ENCODE measurements around the gene CDH12. TPM values are rescaled to one million over a fixed set of nuclear protein-coding genes. Genes with fewer than 3 reads are reported as not detected.

CDH12 gene
- total RNA-seq: 0.38 TPM
- long read RNA-seq: 0 reads

DNA sequence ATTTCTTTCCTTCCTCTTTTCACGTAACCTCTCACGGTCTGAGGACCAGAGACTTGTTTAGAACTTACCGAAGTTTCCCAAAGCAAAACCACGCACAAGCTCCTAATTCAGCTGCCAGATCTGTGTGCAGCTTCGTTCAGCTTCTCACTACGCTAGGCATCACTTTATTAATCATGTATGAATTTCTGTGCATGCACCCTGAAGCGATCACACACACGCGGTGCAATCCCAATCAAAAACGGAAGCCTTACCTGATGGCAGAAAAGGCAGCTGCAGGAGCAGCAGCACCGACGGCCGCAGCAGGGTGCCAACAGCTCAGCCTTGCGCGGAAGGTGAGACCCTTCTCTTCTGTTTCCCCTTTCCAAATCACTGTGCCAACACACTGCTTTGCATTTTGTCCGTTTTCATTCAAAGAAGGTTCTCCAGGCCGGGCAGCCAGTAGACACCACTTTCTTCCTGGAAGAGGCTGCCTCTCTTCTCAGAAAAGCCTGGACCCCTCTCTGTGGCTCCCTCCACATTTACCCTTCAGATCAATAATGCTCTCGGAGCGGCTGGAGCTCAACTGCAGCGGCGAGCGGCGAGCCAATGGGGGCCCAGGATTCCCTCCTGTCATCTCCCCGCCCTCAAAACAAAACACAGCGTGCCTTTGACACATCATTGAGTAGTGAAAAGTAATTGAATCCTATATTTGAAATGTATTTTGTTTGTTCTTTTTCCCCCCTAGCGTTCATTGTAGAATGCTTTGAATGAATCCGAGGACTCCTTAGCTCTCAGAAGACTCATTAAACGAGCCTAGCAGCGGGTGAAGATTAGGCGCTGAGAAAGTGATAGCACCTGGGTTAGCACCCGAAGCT lies at the start of gene CDH12:
Gene CDH12, minus strand, starts transcription at position 538 of the 854 bp plus-strand sequence.
- ATAC-seq (peak; percentile 29 to 35), DNase-seq (no peak)
- H3K36me3 ChIP-seq: no peaks in the 10 kb centered on the region
- no peaks in the 10 kb centered on the region for H3K4me1 ChIP-seq
- H3K27me3 ChIP-seq (ENCODE audit: low read depth): no peaks in the 10 kb centered on the region
- intact Hi-C loops (cut with DNase I): no loop called here
- H3K4me3 ChIP-seq: peak within 1 kb of the TSS; percentile 25
- no peaks in the 10 kb centered on the region for H3K9me3 ChIP-seq
- H3K27ac ChIP-seq: no peak within 1 kb of the TSS
- TF ChIP-seq, protein P1, sequence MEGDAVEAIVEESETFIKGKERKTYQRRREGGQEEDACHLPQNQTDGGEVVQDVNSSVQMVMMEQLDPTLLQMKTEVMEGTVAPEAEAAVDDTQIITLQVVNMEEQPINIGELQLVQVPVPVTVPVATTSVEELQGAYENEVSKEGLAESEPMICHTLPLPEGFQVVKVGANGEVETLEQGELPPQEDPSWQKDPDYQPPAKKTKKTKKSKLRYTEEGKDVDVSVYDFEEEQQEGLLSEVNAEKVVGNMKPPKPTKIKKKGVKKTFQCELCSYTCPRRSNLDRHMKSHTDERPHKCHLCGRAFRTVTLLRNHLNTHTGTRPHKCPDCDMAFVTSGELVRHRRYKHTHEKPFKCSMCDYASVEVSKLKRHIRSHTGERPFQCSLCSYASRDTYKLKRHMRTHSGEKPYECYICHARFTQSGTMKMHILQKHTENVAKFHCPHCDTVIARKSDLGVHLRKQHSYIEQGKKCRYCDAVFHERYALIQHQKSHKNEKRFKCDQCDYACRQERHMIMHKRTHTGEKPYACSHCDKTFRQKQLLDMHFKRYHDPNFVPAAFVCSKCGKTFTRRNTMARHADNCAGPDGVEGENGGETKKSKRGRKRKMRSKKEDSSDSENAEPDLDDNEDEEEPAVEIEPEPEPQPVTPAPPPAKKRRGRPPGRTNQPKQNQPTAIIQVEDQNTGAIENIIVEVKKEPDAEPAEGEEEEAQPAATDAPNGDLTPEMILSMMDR (IDR thresholded peaks at IDR 0.05): no peak

DNA sequence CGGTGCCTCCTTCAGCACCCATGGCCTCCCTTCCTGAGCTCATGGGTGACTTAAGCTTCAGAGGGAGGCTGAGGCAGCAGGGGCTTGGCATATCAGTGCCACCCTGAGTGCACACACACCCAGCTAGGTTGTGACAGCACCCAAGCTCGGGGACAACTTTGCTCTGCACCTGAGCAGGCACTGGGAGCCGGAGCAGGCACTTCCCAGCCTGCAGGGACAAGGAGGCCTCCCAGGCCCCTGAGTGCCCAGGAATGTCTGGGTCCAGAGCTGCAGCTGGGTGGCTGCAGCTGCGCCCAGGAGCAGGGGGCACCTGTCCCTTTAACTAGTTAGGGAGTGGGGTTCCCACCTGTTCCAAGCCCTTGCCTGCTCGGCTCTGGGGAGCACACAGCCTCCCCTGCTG lies 48.7 kb upstream of the CDH12 start:
- Histone ChIP-seq H3K27ac (no peak overlapping the region), H3K4me1 (no peaks in the 10 kb centered on the region), H3K4me3 (no peak overlapping the region), H3K27me3 (ENCODE audit: low read depth) (no peaks in the 10 kb centered on the region), H3K36me3 (no peaks in the 10 kb centered on the region), H3K9me3 (no peaks in the 10 kb centered on the region)
- ATAC-seq: peak in 1 of 2 donors; percentile 41
- intact Hi-C loops (cut with DNase I): no loop called here
- no peak for DNase-seq
- TF ChIP-seq, protein P1 (IDR thresholded peaks at IDR 0.05): no peak

DNA sequence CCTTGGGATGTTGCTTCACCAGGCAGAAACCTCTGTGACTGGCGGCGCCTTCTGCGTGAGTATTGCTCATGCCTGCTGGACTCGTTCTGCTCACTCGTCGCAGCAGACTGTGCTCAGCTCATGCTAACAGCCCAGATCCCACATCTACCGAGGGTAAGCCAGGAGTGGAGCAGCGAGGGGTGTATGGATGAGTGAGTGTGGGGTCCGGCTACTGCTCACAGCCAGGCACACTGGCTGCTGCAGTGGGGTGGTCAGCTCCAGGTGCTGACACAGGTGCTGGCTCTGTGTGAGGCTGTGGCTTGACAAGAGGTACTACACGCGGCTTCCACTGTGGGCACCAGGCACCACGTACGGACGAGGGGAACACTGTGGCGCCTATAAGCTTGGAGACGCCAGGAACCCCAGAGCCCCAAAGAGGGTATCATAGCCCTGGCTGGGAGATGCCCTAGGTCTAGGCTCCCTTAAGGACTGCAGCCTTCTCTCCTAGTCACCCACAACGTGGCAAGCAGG lies 47.7 kb upstream of the CDH12 start:
- Histone ChIP-seq H3K9me3 (no peaks in the 10 kb centered on the region), H3K4me3 (no peak overlapping the region), H3K4me1 (no peaks in the 10 kb centered on the region), H3K27ac (no peak overlapping the region), H3K36me3 (no peaks in the 10 kb centered on the region), H3K27me3 (ENCODE audit: low read depth) (no peaks in the 10 kb centered on the region)
- intact Hi-C loops (cut with DNase I): no loop called here
- DNase-seq (no peak), ATAC-seq (peak in 1 of 2 donors; percentile 29)
- TF ChIP-seq, protein P1 (IDR thresholded peaks at IDR 0.05): no peak

DNA sequence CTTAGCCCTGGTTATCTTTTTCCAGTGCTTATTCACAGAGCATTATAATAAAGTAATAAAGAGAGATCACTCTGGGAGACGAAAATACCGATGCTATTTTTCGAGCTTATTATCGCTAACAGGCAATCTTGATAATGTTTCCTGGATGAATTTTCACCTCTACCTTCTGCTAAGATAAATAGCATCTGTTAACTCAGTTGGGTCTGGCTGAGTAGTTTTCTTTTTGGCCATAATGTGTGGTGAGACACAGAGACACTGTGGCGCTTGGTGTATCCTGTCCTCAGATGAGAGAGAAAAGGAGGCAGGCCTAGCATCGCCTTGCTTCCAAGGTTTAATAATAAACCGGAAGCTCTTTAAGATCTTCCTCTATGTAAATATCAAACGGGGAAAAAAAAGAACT lies 46.2 kb upstream of the CDH12 start:
- Histone ChIP-seq H3K9me3 (no peaks in the 10 kb centered on the region), H3K4me3 (no peak overlapping the region), H3K36me3 (no peaks in the 10 kb centered on the region), H3K27me3 (ENCODE audit: low read depth) (no peaks in the 10 kb centered on the region), H3K4me1 (no peaks in the 10 kb centered on the region), H3K27ac (no peak overlapping the region)
- TF ChIP-seq, protein P1 (IDR thresholded peaks at IDR 0.05): no peak
- DNase-seq (no peak), ATAC-seq (no peak)
- intact Hi-C loops (cut with DNase I): no loop called here

DNA sequence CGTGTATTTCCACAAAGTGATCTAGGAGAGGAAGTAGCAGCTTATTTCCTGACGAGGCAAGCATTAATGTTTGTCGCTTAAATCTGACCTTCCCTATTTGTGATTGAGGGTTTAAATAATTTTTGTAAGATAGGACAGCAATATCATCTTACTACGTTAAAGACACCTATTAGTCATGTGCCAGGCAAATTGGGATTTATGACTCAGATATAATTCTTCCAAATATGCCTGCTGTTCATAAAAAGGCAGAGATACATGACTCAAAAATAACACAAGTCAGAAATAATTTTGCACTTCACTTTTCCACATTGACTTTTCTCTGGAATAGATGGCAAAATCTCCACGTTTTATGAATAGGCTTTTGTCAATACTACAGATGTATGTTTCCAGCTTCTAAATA lies 43.0 kb upstream of the CDH12 start:
- H3K4me3 ChIP-seq: no peak overlapping the region
- TF ChIP-seq, protein P1 (IDR thresholded peaks at IDR 0.05): no peak
- H3K9me3 ChIP-seq: no peaks in the 10 kb centered on the region
- H3K27ac ChIP-seq: no peak overlapping the region
- ATAC-seq: no peak
- intact Hi-C loops (cut with DNase I): no loop called here
- DNase-seq: no peak
- H3K4me1 ChIP-seq: no peaks in the 10 kb centered on the region
- H3K36me3 ChIP-seq: no peaks in the 10 kb centered on the region
- H3K27me3 ChIP-seq (ENCODE audit: low read depth): no peaks in the 10 kb centered on the region
